ENCODE measurements around the gene COP1. TPM values are rescaled to one million over a fixed set of nuclear protein-coding genes. Genes with fewer than 3 reads are reported as not detected.

Gene COP1
- total and polyA plus RNA-seq, 2 donors (not counting 1 experiment from before 2014, with no cell fraction given), result 18.7 to 68.5 TPM

DNA sequence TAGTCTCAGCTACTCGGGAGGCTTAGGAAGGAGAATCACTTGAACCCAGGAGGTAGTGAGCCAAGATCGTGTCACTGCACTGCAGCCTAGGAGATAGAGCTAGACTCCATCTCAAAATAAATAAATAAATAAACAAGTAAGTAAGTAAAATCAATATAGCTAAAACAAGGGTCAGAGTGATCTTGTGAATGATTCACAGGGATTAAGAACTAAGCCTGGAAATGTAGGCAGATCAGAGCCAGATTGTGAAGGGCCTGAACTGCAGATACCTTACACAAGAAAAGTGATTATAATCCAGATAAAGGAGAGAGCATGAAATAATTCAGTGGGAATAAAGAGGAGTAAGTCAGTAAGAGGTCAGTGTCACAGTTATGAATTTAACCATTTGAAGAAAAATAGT, 41.5 kb downstream of the COP1 start:
- ATAC-seq (ENCODE audit: low read depth), result no peak
- H3K27me3 Mint-ChIP-seq, result no peaks in the 10 kb centered on the region
- 88% methylated on average over 1 of the region's 2 CpGs for WGBS (ENCODE audit: insufficient coverage)
- Histone ChIP-seq H4K20me1 (ENCODE audit: control insufficient read depth, insufficient read depth, low read length, poor library complexity, severe bottlenecking) (peaks cover 11% of the 10 kb centered on the region), H3K4me3 (ENCODE audit: control extremely low read depth in 1 of 5, extremely low read depth in 1 of 5, insufficient read depth in 1 of 5, low read depth in 2 of 5, low read length in 4 of 5) (no peak overlapping the region), H3K36me3 (replicated peaks in 1 of 2; ENCODE audit: control extremely low read depth in 1 of 2, control insufficient read depth in 1 of 2, extremely low read depth in 1 of 2, insufficient read depth in 2 of 2, low read length in 1 of 2) (peaks cover 3 to 35% of the 10 kb centered on the region in 2 experiments), H3K4me1 (ENCODE audit: control insufficient read depth in 2 of 2, insufficient read depth in 2 of 2, low read length in 2 of 2) (no peaks in the 10 kb centered on the region), H3K9ac (ENCODE audit: low read length) (no peak overlapping the region), H2AFZ (ENCODE audit: insufficient read depth, low read depth, low read length, poor library complexity, severe bottlenecking) (no peak overlapping the region), H3K27ac (ENCODE audit: low read length in 2 of 2) (no peak overlapping the region), H3K79me2 (ENCODE audit: control insufficient read depth, insufficient read depth, low read length) (peaks cover 36% of the 10 kb centered on the region), H3K9me3 (ENCODE audit: control extremely low read depth in 1 of 3, control insufficient read depth in 2 of 3, insufficient read depth in 1 of 3, low read length in 2 of 3) (peaks cover 0 to 1% (median 0%) of the 10 kb centered on the region in 3 donors), H3K4me2 (replicated peaks; ENCODE audit: low read depth, low read length, poor library complexity, severe bottlenecking) (no peak overlapping the region), H3K27me3 (replicated peaks in 1 of 4; ENCODE audit: control extremely low read depth in 1 of 4, control insufficient read depth in 3 of 4, insufficient read depth in 4 of 4, low read length in 3 of 4) (no peaks in the 10 kb centered on the region)
- DNase-seq, result no peak
- intact Hi-C loops (cut with micrococcal nuclease), result no loop called here
- no peak overlapping the region for H3K27ac Mint-ChIP-seq
- no peaks in the 10 kb centered on the region for H3K9me3 Mint-ChIP-seq (ENCODE audit: insufficient read depth)
- H3K4me1 Mint-ChIP-seq, result no peaks in the 10 kb centered on the region
- no peak overlapping the region for H3K4me3 Mint-ChIP-seq
- no peak for TF ChIP-seq CTCF (IDR thresholded peaks at IDR 0.05)
- no peak for TF ChIP-seq EZH2 (IDR thresholded peaks at IDR 0.05; ENCODE audit: borderline replicate concordance, insufficient read depth, low read depth, low read length, poor library complexity, severe bottlenecking)
- ChIA-PET POLR2A (no interaction called here), CTCF (no interaction called here)

DNA sequence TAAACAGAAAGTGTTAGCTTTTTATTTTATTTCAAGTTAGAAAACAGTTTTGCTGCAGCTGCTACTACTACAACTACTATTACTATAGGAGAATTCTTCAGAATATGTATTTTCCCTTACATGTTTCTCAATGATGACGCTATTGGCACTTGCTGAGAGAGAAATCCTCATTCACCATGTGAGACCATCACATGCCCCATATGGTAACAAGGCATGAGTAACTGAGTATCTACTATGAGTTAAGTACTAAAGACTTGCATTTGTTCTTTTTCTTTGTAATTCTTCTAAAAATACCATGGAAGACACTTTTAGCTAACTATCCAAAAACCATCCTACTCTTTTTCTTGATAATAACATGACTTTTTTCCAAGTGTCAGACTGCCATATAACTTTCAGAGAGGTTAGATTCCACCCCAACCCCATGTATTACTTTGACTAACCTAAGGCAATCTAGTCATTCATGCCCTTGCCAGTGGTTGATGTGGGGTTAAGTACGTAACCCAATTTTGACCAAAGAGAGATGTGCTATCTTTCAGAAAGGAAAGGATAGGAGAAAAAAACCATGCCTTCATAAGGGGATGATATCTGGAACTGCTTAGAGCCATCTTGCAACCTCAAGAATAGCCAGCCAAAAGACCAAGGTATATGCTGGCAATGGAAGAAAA, 42.9 kb downstream of the COP1 start:
- H3K27me3 Mint-ChIP-seq, result no peaks in the 10 kb centered on the region
- no peaks in the 10 kb centered on the region for H3K9me3 ChIP-seq (ENCODE audit: control extremely low read depth in 1 of 3, control insufficient read depth in 2 of 3, insufficient read depth in 1 of 3, low read length in 2 of 3)
- H3K36me3 ChIP-seq (replicated peaks in 1 of 2; ENCODE audit: control extremely low read depth in 1 of 2, control insufficient read depth in 1 of 2, extremely low read depth in 1 of 2, insufficient read depth in 2 of 2, low read length in 1 of 2), result peaks cover 2 to 29% of the 10 kb centered on the region in 2 experiments
- peaks cover 2% of the 10 kb centered on the region for H3K4me1 Mint-ChIP-seq
- WGBS (ENCODE audit: insufficient coverage), result 100% methylated on average over 1 of the region's 2 CpGs
- no peak overlapping the region for H3K9ac ChIP-seq (ENCODE audit: low read length)
- DNase-seq, result no peak
- ChIA-PET CTCF (no interaction called here), POLR2A (no interaction called here)
- H2AFZ ChIP-seq (ENCODE audit: insufficient read depth, low read depth, low read length, poor library complexity, severe bottlenecking), result no peak overlapping the region
- no peak overlapping the region for H3K27ac Mint-ChIP-seq
- intact Hi-C loops (cut with micrococcal nuclease), result no loop called here
- TF ChIP-seq EZH2 (IDR thresholded peaks at IDR 0.05; ENCODE audit: borderline replicate concordance, insufficient read depth, low read depth, low read length, poor library complexity, severe bottlenecking) (no peak), CTCF (IDR thresholded peaks at IDR 0.05) (no peak)
- no peaks in the 10 kb centered on the region for H3K27me3 ChIP-seq (replicated peaks in 1 of 4; ENCODE audit: control extremely low read depth in 1 of 4, control insufficient read depth in 3 of 4, insufficient read depth in 4 of 4, low read length in 3 of 4)
- H4K20me1 ChIP-seq (ENCODE audit: control insufficient read depth, insufficient read depth, low read length, poor library complexity, severe bottlenecking), result peaks cover 10% of the 10 kb centered on the region
- no peak for ATAC-seq (ENCODE audit: low read depth)
- H3K4me3 Mint-ChIP-seq, result no peak overlapping the region
- H3K27ac ChIP-seq (ENCODE audit: low read length in 2 of 2), result no peak overlapping the region
- peaks cover 27% of the 10 kb centered on the region for H3K79me2 ChIP-seq (ENCODE audit: control insufficient read depth, insufficient read depth, low read length)
- H3K4me2 ChIP-seq (replicated peaks; ENCODE audit: low read depth, low read length, poor library complexity, severe bottlenecking), result no peak overlapping the region
- no peak overlapping the region for H3K4me3 ChIP-seq (ENCODE audit: control extremely low read depth in 1 of 5, extremely low read depth in 1 of 5, insufficient read depth in 1 of 5, low read depth in 2 of 5, low read length in 4 of 5)
- H3K4me1 ChIP-seq (ENCODE audit: control insufficient read depth in 2 of 2, insufficient read depth in 2 of 2, low read length in 2 of 2), result no peaks in the 10 kb centered on the region
- no peaks in the 10 kb centered on the region for H3K9me3 Mint-ChIP-seq (ENCODE audit: insufficient read depth)
